Measurements from ENCODE around the gene GET4.

Gene GET4

DNA sequence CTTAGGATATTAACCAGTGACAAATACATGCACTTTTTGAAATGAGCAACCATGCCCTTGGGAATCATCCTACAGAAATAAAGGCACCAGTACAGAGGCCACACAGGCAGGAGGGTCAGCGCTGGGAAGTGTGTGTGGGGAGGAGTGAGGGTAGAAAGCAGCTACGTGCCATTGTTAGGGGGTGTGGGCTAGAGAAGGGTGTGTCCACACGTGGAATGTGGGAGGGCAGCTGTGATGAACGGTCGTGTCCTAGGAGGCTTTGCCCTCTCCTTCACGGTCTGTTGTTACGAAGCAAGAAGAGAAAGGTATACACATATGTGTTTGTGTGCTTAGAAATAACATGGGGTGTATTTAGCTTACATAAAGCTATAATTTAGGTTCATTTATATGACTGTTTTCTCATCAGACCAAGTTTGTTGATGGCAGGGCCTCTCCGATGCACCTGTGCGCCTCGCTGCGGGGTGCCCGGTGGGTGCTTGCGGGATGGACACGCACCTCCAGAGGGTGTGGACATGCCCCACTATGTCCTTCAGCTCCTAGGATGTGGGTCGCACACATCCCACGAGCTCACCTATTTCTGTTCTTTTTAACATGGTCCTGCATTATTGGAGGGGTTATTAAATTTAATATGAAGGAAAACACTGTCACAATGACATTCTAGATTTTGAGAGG, 16.9 kb upstream of the GET4 start:
- TF ChIP-seq, protein P1, sequence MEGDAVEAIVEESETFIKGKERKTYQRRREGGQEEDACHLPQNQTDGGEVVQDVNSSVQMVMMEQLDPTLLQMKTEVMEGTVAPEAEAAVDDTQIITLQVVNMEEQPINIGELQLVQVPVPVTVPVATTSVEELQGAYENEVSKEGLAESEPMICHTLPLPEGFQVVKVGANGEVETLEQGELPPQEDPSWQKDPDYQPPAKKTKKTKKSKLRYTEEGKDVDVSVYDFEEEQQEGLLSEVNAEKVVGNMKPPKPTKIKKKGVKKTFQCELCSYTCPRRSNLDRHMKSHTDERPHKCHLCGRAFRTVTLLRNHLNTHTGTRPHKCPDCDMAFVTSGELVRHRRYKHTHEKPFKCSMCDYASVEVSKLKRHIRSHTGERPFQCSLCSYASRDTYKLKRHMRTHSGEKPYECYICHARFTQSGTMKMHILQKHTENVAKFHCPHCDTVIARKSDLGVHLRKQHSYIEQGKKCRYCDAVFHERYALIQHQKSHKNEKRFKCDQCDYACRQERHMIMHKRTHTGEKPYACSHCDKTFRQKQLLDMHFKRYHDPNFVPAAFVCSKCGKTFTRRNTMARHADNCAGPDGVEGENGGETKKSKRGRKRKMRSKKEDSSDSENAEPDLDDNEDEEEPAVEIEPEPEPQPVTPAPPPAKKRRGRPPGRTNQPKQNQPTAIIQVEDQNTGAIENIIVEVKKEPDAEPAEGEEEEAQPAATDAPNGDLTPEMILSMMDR (IDR thresholded peaks at IDR 0.05): no peak

DNA sequence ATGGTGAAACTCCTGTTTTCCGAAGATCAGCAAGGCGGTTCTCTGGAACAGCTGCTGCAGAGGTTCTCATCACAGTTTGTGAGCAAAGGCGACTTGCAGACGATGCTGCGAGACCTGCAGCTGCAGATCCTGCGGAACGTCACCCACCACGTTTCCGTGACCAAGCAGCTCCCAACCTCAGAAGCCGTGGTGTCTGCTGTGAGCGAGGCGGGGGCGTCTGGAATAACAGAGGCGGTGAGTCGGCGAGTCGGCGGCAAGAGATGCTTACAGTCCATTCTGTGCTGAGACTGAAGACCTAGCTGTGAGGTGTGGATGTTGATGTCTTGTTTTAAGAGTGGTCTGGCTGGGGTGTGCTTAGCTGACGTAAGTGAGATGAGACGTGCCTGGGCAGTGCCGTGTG, 16.2 kb upstream of the GET4 start:
- TF ChIP-seq, protein P1 (IDR thresholded peaks at IDR 0.05): no peak

DNA sequence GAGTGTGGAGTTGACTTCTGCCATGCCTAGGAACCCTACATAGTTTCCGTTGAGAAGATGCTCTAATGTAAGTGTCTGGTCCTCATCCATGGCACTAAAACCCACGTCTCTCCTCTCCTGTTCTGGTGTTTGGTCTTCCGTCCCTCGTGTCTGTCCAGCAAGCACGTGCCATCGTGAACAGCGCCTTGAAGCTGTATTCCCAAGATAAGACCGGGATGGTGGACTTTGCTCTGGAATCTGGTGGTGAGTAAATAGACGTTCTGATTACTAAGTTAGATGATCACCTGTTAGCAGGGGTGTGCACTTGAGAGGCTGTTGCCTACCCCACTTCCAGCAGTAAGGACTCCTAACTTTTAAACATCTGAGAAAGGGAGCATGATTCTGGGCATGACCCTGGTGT, 15.1 kb upstream of the GET4 start:
- TF ChIP-seq, protein P1 (IDR thresholded peaks at IDR 0.05): no peak

DNA sequence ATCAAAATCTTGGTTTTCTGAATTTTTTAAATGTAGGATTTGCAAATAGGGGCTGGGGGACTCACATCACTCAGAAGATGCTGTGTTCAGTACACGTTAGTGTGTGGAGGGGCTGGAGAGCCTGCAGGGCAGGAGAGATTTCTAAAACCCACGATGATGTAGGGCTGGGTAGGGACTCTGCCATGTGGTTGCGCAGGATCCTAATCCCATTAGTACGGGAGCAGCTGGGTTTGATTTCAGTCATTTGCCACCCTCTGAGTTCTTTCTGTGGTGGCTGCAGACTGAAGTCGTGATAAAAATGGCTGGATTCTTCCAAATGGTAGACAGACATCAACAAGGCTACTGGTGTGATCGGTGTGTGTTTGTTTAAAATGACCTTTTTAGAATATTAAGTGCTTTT, 14.2 kb upstream of the GET4 start:
- TF ChIP-seq, protein P1 (IDR thresholded peaks at IDR 0.05): no peak

DNA sequence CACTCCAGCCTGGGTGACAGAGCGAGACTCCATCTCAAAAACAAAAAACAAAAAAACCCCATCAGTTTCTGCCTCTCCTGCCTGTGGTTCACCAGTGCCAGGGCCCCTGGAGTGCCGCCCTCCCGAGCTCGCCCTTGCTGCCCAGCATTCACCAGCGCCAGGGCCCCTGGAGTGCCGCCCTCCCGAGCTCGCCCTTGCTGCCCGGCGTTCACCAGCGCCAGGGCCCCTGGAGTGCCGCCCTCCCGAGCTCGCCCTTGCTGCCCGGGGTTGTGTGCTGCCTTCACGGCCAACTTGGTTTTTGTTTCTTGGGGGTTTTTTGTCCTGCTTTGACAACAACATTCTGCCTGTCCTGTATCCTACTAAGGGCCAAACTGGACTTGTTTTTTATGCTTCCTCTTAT, 13.2 kb upstream of the GET4 start:
- TF ChIP-seq, protein P1 (IDR thresholded peaks at IDR 0.05): no peak

DNA sequence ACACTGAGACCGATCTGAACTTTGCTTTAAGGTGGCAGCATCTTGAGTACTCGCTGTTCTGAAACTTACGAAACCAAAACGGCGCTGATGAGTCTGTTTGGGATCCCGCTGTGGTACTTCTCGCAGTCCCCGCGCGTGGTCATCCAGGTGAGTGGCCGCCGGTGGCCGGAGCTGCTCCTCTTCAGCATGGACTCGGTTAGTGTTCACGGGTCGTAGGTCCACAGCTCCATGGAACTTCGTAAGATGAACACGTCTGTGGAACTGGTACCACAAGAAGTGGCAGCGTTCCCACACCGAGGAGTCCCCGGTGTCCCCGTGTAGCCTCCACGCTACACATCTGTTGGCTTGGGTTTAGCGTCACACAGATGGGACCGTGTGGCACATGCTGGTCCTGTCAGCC, 10.4 kb upstream of the GET4 start:
- TF ChIP-seq, protein P1 (IDR thresholded peaks at IDR 0.05): no peak

DNA sequence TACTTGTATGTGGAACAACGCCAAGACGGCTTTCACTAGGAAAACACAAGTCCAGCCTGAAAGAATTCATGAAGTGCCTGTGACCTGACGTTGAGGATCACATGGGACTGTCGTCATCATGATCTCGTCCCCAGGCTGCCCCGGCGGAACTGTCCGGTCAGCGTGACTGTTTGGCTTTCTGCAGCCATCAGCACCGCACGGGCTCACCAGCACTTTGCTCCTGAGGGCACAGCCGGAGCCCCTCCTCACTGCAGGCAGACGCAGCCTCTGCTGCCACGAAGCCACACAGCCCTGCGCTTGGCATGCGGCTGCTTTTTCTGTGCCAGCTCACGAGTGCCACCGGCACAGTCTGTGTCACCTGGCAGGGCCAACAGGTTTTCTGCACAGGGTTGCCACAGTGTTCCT, 9.4 kb upstream of the GET4 start:
- TF ChIP-seq, protein P1 (IDR thresholded peaks at IDR 0.05): no peak

Data from LNCAP (cell line).